ENCODE results near the gene FOXL3. TPM values are rescaled to one million over a fixed set of nuclear protein-coding genes. Genes with fewer than 3 reads are reported as not detected.

Gene FOXL3
- polyA plus RNA-seq, 1 of the 3 experiments (the other 2 are of a cell fraction): not detected

GRCh38 chr7:257647-257992 lies 32.4 kb upstream of the FOXL3 start:
- Histone ChIP-seq H3K4me3 (ENCODE audit: low read depth in 2 of 2, low read length in 1 of 2) (no peak overlapping the region), H3K9ac (no peak overlapping the region), H2AFZ (ENCODE audit: low read depth) (no peak overlapping the region), H3K27me3 (ENCODE audit: insufficient read depth) (no peaks in the 10 kb centered on the region), H3K79me2 (ENCODE audit: insufficient read depth) (no peaks in the 10 kb centered on the region), H4K20me1 (ENCODE audit: insufficient read depth) (no peaks in the 10 kb centered on the region), H3K4me1 (ENCODE audit: control insufficient read depth in 1 of 2, insufficient read depth in 2 of 2, low read depth in 1 of 2, low read length in 1 of 2) (no peaks in the 10 kb centered on the region), H3K36me3 (replicated peaks in 1 of 2; ENCODE audit: control insufficient read depth in 1 of 2, insufficient read depth in 2 of 2, low read length in 1 of 2) (peaks cover 0 to 5% of the 10 kb centered on the region in 2 experiments), H3K4me2 (no peak overlapping the region), H3K9me2 (no peaks in the 10 kb centered on the region), H3F3A (replicated peaks; ENCODE audit: insufficient read depth) (peaks cover 9% of the 10 kb centered on the region), H3K27ac (ENCODE audit: low read depth in 2 of 2, low read length in 1 of 2) (no peak overlapping the region), H3K9me3 (0 out of 2 replicates have a peak, but pooled peaks cover 6% of the 10 kb centered on the region)
- no peak for TF ChIP-seq MXI1 (IDR thresholded peaks at IDR 0.05; ENCODE audit: low read depth, low read length)
- no peak for TF ChIP-seq MEF2A (IDR thresholded peaks at IDR 0.05; ENCODE audit: borderline replicate concordance, low read depth)
- TF ChIP-seq PBX3 (IDR thresholded peaks at IDR 0.05): no peak
- no peak for TF ChIP-seq SIN3A (IDR thresholded peaks at IDR 0.05; ENCODE audit: borderline replicate concordance, low read depth, low read length)
- TF ChIP-seq JUND (IDR thresholded peaks at IDR 0.05): no peak
- TF ChIP-seq POLR2AphosphoS5 (IDR thresholded peaks at IDR 0.05; ENCODE audit: low read depth, low read length): no peak
- no peak for TF ChIP-seq RCOR1 (IDR thresholded peaks at IDR 0.05; ENCODE audit: low read length)
- TF ChIP-seq RFX5 (IDR thresholded peaks at IDR 0.05; ENCODE audit: low read length): no peak
- no peak for TF ChIP-seq ELF1 (IDR thresholded peaks at IDR 0.05)
- TF ChIP-seq NRF1 (IDR thresholded peaks at IDR 0.05; ENCODE audit: low read depth, low read length): no peak
- no peak for TF ChIP-seq EZH2phosphoT487 (IDR thresholded peaks at IDR 0.05; ENCODE audit: borderline replicate concordance, low read depth)
- TF ChIP-seq SMC3 (IDR thresholded peaks at IDR 0.05; ENCODE audit: low read depth, low read length): no peak
- no peak for TF ChIP-seq FOXJ3 (CRISPR knock-in tag; IDR thresholded peaks at IDR 0.05)
- no peak for TF ChIP-seq RXRA (IDR thresholded peaks at IDR 0.05; ENCODE audit: borderline replicate concordance, low read depth)
- no peak for TF ChIP-seq USF1 (IDR thresholded peaks at IDR 0.05; ENCODE audit: borderline replicate concordance, low read depth)
- no peak for TF ChIP-seq REST (IDR thresholded peaks at IDR 0.05; ENCODE audit: low read depth, low read length)
- POLR2A ChIA-PET: no interaction called here
- 65% methylated on average over 4 of the region's 5 CpGs for WGBS (ENCODE audit: low lambda C conversion rate)
- CTCF ChIA-PET: no interaction called here
- DNase-seq: no peak
